Mesothelial cell of epicardium (in vitro differentiated cells): ENCODE measurements around the gene TMEM209. TPM values are rescaled to one million over a fixed set of nuclear protein-coding genes. Genes with fewer than 3 reads are reported as not detected.
"Not testable (repeated sequence)": the region's sequence is repeated elsewhere in the genome, so short reads cannot be mapped to it uniquely, and the experiment has no call there.

Source experiments
- DNase-seq, 2 experiments: peaks; one replicate each; pipeline ENCODE4 v3.0.0; 2021; ENCODE audit warnings: low spot score in 2 of 2; ENCODE audit not compliant: unreplicated experiment in 2 of 2
- H3K27ac Mint-ChIP-seq: 2 replicates; pipeline ENCODE4 v1.8.0; 2021; ENCODE audit warnings: mixed read lengths
- H3K27me3 Mint-ChIP-seq: 2 replicates; pipeline ENCODE4 v1.8.0; 2021; ENCODE audit warnings: low read depth, mixed read lengths
- H3K36me3 Mint-ChIP-seq: 2 replicates; pipeline ENCODE4 v1.8.0; 2021; ENCODE audit warnings: mixed read lengths
- H3K4me1 Mint-ChIP-seq: 2 replicates; pipeline ENCODE4 v1.8.0; 2021; ENCODE audit warnings: mixed read lengths
- H3K4me3 Mint-ChIP-seq: 2 replicates; pipeline ENCODE4 v1.8.0; 2021; ENCODE audit warnings: mild to moderate bottlenecking, moderate library complexity, mixed read lengths
- H3K9me3 Mint-ChIP-seq: 2 replicates; pipeline ENCODE4 v1.8.0; 2021; ENCODE audit warnings: mixed read lengths
- total RNA-seq: library from RNA; stranded (reverse); gene quantifications from 3 replicates; pipeline ENCODE4 v1.2.1, GENCODE V29; 2021
- TF ChIP-seq, protein P1 (sequence below): fragments of 200-600 bp; sonication (generic); IDR thresholded peaks from one replicate; pipeline ENCODE4 v1.5.0; 2021; ENCODE audit warnings: antibody characterized with exemption; ENCODE audit not compliant: unreplicated experiment

Gene TMEM209
- total RNA-seq, 1 donor from 2014 or later = 27.8 TPM

GRCh38 chr7:130227883-130228575 lies 22.8 kb upstream of the TMEM209 start:
- peaks cover 32% of the 10 kb centered on the region for H3K4me1 Mint-ChIP-seq
- peak overlapping the region; percentile 90 for H3K27ac Mint-ChIP-seq
- TF ChIP-seq, protein P1, sequence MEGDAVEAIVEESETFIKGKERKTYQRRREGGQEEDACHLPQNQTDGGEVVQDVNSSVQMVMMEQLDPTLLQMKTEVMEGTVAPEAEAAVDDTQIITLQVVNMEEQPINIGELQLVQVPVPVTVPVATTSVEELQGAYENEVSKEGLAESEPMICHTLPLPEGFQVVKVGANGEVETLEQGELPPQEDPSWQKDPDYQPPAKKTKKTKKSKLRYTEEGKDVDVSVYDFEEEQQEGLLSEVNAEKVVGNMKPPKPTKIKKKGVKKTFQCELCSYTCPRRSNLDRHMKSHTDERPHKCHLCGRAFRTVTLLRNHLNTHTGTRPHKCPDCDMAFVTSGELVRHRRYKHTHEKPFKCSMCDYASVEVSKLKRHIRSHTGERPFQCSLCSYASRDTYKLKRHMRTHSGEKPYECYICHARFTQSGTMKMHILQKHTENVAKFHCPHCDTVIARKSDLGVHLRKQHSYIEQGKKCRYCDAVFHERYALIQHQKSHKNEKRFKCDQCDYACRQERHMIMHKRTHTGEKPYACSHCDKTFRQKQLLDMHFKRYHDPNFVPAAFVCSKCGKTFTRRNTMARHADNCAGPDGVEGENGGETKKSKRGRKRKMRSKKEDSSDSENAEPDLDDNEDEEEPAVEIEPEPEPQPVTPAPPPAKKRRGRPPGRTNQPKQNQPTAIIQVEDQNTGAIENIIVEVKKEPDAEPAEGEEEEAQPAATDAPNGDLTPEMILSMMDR = no peak
- peaks cover 19% of the 10 kb centered on the region for H3K9me3 Mint-ChIP-seq
- no peak for DNase-seq
- H3K4me3 Mint-ChIP-seq = no peak overlapping the region
- H3K27me3 Mint-ChIP-seq = no peaks in the 10 kb centered on the region
- H3K36me3 Mint-ChIP-seq = peaks cover 5% of the 10 kb centered on the region

- H3K4me3 Mint-ChIP-seq = no peak overlapping the region
- peak overlapping the region; percentile 73 for H3K27ac Mint-ChIP-seq
- H3K4me1 Mint-ChIP-seq = peaks cover 22% of the 10 kb centered on the region
Observed at GRCh38 chr7:130226333-130226732, 21.1 kb upstream of the TMEM209 start.

DNA sequence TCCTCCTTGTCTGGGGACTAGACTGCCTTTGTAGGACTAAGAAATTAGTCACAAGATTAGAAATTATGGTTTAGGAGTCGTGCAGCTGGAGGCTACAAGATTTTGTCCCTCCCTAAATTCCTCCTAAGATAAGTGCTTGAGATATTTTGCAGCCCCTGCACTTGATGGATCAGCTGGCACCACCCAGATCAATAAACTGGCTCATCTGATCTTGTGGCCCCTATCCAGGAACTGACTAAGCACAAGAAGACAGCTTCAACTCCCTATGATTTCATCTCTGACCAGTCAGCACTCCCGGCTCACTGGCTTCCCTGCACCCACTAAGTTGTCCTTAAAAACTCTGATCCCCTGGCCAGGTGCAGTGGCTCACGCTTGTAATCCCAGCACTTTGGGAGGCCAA lies 19.7 kb upstream of the TMEM209 start:
- peak overlapping the region; percentile 47 for H3K27ac Mint-ChIP-seq
- H3K27me3 Mint-ChIP-seq, DNase-seq, H3K4me3 Mint-ChIP-seq, H3K36me3 Mint-ChIP-seq: not testable (repeated sequence)
- H3K9me3 Mint-ChIP-seq = peaks cover 15% of the 10 kb centered on the region
- H3K4me1 Mint-ChIP-seq = peaks cover 22% of the 10 kb centered on the region

More at GRCh38 chr7:130226333-130226732, 21.1 kb upstream of the TMEM209 start:
- peaks cover 5% of the 10 kb centered on the region for H3K36me3 Mint-ChIP-seq
- peaks cover 19% of the 10 kb centered on the region for H3K9me3 Mint-ChIP-seq
- no peaks in the 10 kb centered on the region for H3K27me3 Mint-ChIP-seq
- TF ChIP-seq, protein P1 = no peak
- no peak for DNase-seq

DNA sequence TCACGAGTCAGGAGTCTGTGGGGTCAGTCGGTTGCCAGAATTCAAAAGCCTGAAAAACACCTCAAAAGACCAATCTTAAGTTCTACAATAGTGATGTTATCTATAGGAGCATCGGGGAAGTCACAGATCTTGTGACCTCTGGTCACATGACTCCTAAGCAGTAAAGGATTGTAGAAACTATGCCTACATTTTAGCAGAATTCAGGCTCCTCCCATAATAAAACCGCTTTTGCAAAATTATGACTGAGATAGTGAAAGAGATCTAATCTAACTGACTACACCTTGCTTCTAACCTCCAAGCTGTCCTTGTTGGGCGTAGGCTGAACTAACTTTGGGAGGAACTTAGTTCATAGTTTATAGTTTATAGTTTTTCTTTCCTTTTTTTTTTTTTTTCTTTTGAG lies 19.0 kb upstream of the TMEM209 start:
- peaks cover 15% of the 10 kb centered on the region for H3K9me3 Mint-ChIP-seq
- peaks cover 28% of the 10 kb centered on the region for H3K4me1 Mint-ChIP-seq
- H3K4me3 Mint-ChIP-seq = no peak overlapping the region
- TF ChIP-seq, protein P1 = no peak
- no peaks in the 10 kb centered on the region for H3K27me3 Mint-ChIP-seq
- DNase-seq = no peak
- H3K27ac Mint-ChIP-seq = no peak overlapping the region
- peaks cover 3% of the 10 kb centered on the region for H3K36me3 Mint-ChIP-seq

GRCh38 chr7:130223646-130224045 lies 18.4 kb upstream of the TMEM209 start:
- peaks cover 3% of the 10 kb centered on the region for H3K36me3 Mint-ChIP-seq
- TF ChIP-seq, protein P1 = no peak
- H3K4me1 Mint-ChIP-seq = peaks cover 25% of the 10 kb centered on the region
- H3K4me3 Mint-ChIP-seq = no peak overlapping the region
- peaks cover 15% of the 10 kb centered on the region for H3K9me3 Mint-ChIP-seq
- no peaks in the 10 kb centered on the region for H3K27me3 Mint-ChIP-seq
- no peak overlapping the region for H3K27ac Mint-ChIP-seq
- DNase-seq = no peak

DNA sequence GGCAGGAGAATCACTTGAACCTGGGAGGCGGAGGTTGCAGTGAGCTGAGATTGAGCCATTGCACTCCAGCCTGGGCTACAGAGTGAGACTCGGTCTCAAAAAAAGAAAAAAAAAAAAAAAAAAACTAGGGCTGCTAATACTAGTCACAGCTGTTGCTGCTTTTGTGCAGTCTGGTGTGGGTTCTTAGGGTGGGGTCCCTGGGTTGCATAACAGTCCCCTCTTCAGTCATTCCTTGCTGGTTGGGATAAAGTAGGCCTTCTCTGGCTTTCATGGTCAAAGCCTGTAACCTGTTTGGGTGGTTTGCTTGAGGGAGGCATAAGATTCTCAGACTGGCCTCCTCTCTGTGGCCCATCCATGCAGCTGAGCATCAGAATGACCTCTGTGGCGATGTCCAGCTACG lies 16.5 kb upstream of the TMEM209 start:
- Mint-ChIP-seq H3K36me3 (peaks cover 3% of the 10 kb centered on the region), H3K27ac (no peak overlapping the region), H3K27me3 (no peaks in the 10 kb centered on the region), H3K4me1 (peaks cover 18% of the 10 kb centered on the region), H3K4me3 (no peak overlapping the region), H3K9me3 (peaks cover 15% of the 10 kb centered on the region)
- DNase-seq = no peak
- TF ChIP-seq, protein P1 = no peak
